HG03175 (cell line): Measurements from ENCODE around the gene ADCK1.
"Not testable (repeated sequence)": the region's sequence is repeated elsewhere in the genome, so short reads cannot be mapped to it uniquely, and the experiment has no call there.

Experiments used
- ATAC-seq: cut with Tn5 transposase; IDR thresholded peaks from one replicate; pipeline ENCODE4 v1.9.1; 2021; ENCODE audit warnings: mild to moderate bottlenecking, moderate library complexity; ENCODE audit not compliant: unreplicated experiment

ADCK1 gene, protein sequence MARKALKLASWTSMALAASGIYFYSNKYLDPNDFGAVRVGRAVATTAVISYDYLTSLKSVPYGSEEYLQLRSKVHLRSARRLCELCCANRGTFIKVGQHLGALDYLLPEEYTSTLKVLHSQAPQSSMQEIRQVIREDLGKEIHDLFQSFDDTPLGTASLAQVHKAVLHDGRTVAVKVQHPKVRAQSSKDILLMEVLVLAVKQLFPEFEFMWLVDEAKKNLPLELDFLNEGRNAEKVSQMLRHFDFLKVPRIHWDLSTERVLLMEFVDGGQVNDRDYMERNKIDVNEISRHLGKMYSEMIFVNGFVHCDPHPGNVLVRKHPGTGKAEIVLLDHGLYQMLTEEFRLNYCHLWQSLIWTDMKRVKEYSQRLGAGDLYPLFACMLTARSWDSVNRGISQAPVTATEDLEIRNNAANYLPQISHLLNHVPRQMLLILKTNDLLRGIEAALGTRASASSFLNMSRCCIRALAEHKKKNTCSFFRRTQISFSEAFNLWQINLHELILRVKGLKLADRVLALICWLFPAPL

DNA sequence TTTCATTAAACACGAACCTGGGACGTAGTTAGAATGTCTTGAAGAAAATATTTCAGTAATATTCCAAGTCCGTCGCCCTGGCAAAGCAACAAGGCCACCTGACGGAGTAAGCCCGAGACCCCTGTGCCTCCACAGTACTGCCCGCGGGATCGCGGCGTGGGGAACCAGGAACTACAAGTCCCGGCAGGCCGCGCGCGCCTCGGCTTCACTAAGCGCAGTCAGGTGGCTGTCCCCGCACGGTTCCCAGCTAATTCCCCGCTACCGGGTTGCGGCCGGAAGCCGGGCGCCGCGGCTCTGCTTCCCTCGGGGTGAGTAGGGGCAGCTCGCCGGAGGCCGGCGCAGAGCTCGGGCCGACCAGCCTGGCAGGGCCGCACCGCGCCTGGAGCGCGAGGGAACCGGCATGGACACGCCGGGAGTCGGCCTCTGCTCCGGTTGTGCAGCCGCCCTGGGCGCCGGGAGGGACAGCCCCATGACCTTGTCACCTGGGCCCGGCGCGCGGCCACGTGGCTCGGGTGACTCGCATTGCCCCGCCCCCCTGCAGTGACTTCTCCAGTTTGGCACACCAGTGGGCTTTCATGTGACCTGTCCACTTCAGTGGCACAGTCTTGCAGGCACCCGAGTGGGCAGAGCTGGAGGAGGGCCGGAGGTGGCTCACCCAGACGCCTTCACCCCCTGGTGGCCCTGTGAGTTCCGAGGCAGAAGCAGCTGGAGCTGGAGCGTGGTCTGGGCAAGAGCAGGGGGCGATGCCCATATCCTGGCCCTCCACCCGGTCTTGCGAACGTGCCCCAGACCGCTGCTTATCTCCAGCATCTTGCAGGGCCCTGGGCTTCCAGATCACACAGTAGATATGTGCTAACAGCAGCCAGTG, at the start of gene ADCK1:
TSS of gene ADCK1 (plus strand) at position 247 of the 868 bp plus-strand sequence. CDS start 18,870 bp downstream, outside the sequence.
- ATAC-seq = peak; percentile 95

DNA sequence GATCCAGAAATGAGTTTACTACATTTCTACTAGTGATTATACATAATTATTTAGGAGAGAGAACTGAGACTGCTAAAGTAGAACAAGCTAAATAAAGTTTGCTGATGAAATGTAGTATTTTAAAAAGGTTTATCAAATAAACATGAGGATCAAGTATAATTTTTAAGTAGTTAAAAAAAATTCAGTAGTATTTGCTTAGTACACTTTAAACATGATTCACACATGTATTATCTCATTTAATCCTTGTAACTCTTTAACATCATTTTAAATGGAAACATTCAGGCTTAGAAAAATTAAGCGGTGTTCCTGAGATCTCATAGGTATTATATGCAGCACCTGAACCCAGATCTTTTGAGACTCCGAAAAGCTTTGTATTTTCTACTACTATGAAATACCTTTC, 47.6 kb upstream of the ADCK1 start:
- no peak for ATAC-seq

DNA sequence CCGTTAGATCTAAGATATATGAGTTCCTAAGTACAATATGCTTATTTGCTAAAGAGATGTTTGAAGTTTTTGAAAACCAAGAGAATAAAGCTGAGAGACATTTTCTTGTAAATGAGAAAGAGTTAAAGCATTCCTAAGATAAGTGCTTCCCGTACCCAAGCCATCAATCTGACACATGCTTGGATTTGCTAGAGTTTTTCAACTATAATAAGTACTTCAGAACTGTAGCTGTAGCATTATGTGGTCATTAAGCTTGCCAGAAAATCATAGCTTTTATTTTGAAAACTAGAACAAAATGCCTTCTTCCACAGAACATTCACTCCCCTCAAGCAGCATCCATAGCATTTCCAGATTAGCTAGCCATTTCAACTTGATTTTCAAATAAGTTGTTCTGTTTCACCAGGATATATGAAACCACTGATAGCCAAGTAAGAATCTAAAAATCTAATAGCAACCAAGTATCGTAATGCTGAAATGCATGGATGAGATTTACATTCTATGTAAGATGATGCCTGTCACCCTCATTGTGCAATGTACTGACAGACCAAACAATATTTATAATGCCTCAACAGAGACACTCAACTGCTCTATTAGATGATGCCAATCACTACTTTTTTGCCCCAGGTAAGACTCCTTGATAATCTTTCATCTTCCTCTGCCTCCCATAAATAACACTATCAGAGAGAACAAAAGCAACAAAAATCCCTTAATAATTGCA, 47.0 kb upstream of the ADCK1 start:
- ATAC-seq = no peak

DNA sequence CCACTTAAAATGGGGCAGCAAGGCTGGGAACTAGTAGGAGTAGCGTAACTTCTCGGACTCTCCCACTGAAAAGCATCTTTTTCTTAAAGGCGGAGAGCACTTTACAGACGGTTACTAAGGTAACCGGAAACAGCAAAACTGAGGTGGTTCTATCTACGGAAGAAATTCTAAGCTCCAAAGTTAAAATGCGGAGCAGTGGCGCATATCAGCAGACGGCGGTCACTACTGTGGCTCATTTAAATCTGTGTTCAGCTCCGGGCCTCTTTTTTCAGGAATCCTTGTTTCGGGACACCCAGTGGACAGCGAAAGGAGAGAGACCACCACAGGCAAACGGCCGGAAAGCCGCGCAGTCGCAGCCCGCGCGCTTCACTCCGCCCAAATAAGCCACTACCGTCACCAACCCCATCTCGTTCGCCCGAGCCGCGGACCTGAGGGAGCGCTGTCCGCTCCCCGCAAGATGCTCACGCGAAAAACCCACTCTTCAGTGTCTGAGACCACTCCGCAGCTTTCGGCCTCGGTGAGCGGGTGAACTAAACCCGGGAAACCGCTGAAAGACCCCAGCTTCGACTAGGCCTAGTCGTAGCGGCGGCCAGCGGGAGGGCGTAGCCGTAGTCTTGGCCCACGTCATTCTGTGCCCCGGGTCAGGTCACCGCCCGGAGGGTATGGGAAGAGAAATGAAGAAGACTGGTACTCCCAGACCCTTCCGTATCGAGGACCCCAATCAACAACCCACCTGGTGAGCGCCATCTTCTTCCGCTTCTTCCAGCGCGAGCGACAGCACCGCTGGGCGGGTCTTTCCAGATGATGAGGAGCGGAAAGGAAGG, 39.3 kb upstream of the ADCK1 start, which contains the start of gene SNW1:
TSS of gene SNW1 (minus strand) at position 776 of the 824 bp plus-strand sequence. CDS start at position 747, 29 bp downstream.
- peak; percentile 87 for ATAC-seq

DNA sequence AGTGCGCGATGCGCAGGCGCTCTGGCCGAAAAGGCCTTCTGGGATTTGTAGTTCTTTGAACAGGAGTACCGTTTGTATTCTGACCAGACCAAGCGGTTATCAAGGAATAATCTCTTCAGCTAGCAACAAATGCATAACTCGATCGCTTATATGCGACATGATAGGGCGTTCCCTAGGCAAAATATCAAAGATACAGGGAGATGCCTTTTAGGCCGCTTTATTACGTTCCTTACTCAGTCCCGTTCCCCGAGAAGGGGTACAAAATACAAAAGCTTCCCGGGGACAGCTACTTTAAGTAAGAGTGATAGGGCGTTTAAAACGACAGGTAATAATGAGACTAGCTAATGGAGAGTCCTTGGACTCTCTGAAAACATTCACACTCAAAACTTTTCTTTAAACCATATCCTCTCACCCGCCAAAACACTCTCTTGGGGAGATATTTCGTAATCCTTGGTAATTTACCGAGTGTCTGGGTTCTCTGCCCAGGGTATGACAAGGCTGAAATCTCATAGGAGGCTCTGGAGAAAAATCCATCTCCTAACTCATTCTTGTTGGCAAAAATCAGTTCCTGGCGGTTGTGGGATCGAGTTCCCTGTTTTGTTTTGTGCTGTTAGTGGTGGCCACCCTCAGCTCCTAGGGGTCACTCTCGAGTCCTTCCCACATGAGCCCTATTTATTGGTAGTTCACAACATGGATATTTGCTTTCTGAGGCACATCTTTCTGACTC, 38.5 kb upstream of the ADCK1 start:
- peak; percentile 26 for ATAC-seq

DNA sequence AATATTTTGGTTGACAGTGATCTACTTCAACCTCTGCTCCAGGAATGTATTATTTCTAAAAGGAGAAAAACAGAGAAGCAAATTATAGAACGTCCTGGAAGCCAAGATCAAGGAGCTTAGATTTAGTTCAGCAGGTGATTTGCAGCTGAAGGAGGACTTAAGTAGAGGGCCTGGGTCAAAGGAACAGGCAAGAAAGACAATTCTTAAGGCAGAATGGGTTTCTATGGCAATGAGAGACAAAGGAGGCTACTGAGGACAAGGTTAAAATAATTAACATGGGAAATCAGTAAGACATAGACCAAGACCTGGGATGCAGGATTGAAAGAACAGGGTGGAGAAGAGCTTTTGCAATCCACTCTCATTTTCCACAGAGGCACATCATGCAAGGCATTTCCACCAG, 36.6 kb upstream of the ADCK1 start:
- ATAC-seq = no peak

DNA sequence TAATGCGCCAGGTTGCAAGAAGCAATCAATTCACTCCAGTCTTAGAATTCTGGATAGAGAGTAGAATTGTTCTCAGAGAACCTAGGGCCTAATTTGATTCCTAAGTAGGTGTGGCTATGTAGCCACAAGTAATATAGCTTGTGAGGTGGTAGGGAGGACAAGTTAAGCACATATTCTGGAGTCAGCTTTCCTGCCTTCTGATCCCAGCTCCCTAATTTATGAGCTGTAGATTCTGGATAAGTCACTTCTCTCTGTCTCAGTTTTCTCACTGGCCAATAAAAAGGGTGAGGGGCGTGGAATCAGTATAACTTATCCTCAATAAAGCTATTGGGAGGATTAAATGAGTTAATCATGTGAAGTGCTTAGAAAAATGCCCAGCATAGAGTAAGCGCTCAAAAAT, 35.9 kb upstream of the ADCK1 start:
- ATAC-seq = no peak

DNA sequence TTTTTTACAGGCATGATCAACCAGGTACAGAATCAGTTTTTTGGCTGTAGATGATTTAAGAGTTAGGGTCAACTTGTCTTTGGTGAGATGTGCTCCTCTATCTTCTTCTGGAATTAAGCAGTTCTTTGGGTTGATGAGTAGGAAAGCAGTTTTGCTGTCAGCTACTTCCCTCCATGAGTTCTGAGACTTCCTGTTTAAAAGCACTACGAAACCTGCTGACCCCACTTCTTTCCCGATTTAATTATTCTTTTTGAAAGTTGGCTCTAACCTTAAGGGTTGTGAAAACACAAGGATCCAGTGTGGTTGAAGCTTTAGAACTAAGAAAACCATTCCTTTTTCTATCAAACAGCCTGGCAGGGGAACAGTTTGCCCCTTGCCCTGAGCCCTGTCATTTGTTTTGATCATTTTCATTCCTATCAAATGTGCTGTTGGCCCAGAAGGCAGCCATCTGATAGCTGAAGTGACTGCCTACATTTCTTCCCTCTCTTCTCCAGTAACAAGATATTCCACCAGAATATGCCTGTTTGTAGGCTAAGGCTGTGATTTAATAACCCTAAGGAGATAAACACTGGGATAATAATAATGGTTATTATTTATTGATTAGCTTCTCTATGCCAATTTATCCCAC, 31.4 kb upstream of the ADCK1 start:
- not testable (repeated sequence) for ATAC-seq

DNA sequence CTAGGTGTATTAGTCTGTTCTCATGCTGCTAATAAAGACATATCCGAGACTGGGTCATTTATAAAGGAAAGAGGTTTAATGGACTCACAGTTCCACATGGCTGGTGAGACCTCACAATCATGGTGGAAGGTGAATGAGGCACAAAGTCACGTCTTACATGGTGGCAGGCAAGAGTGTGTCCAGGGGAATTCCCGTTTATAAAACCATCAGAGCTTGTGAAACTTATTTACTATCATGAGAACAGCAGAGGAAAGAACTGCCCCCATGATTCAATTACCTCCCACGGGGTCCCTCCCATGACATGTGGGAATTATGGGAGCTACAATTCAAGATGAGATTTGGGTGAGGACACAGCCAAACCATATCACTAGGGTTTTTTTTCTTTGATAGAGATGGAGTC, 25.9 kb upstream of the ADCK1 start:
- not testable (repeated sequence) for ATAC-seq

DNA sequence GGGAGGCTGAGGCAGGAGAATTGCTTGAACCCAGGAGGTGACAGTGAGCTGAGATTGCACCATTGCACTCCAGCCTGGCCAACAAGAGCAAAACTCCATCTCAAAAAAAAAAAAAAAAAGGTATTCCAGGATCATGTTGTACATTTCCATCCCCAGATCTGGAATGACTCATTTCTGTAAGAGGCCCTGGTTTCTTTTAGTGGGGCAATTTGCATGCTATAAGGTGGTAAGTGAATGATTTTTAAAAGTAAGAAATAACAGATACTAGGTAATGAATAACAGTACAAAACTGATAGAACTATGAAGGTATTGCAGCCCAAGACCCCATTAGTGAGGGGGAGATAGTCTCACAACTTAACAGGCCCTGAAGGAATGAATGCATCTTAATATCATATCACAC, 17.7 kb upstream of the ADCK1 start:
- ATAC-seq = no peak

DNA sequence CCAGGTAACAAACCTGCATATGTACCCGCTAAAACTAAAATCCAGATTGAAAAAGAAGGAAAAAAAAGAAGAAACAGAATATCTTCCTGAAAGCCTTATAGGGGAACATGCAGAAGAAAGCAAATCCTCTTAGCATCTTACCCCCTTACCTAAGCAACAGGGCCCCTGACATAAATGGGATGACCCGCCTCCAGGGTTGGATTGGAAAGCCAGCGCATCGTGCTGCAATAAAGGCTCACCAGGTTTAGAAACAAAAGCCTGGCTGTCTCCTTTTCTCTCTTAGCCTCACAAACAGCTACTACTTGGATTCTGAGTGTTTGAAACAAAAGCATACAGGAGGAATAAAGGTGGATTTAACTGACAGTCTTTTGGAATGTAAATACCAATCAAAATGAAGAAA, 13.8 kb upstream of the ADCK1 start:
- ATAC-seq = no peak

DNA sequence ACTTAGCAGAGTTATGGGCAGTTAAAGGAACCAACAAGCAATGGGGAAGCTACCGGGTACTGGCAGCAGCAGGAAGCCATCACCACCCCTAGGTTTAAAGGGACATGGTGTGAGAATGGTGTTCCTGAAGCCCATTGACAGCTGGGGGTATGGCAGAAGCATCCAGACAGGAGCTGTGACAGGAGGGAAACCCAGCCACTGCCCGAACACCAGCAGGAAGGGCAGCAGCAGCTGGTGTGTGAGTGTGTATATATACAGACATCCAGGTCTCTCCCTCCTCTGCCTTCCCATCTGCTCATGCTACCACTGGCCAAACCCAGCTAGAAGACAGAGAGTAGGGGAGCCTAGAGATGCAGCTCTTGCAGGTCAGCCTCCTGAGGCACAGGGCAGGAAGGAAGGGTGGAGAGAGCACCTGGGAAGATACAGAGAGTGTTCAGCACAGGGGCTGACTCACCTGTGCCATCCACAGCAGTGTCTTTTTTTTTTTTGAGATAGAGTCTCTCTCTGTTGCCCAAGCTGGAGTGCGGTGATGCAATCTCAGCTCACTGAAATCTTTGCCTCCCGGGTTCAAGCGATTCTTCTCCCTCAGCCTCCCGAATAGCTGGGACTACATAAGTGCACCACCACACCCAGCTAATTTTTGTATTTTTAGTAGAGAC, 9.2 kb upstream of the ADCK1 start:
- no peak for ATAC-seq

DNA sequence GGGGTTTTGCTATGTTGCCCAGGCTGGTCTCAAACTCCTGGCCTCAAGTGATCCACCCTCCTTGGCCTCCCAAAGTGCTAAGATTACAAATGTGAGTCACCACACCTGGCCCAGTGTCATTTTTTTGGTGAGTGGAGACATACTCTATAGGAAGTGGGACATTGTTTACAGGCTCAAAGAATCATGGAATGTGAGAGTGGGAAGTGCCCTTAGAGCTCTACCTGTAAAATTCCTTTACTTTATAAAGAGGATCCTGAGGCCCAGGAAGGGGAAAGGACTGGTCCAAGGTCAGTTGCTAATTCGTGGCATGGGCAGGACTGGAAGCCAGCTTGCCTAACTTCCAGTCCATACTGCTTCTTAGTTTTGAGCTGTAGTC, 8.7 kb upstream of the ADCK1 start:
- no peak for ATAC-seq

DNA sequence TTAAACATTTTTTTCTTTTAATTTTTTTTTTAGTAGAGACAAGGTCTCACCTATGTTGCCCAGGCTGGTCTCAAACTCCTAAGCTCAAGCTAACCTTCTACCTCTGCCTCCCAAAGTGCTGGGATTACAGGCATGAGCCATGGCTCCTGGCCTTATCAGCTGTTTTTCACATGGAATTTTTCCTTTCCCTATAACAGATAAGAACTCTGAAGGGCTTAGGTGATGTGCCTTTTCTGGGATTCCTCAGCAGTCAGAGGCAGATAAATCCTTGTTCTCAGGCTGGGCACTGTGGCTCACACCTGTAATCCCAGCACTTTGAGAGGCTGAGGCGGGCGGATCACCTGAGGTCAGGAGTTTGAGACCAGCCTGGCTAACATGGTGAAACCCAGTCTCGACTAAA, 6.7 kb upstream of the ADCK1 start:
- not testable (repeated sequence) for ATAC-seq

DNA sequence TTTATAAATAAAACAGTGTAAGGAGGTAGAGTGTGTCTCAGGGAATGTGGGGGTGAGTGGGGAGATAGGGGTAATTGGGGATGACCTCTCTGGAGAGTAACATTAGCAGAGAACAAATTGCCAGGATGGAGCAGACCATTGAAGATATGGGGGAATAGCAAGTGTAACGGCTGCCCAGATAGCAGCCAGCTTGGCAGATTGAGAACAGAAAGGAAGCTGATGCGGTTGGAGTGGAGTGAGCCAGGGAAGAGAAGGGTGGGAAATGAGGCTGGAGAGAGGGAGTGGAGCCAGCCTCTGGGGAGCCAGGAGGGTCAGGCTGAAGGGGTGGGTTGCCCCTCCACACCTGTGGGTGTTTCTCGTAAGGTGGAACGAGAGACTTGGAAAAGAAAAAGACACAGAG, 5.6 kb upstream of the ADCK1 start:
- ATAC-seq = no peak

DNA sequence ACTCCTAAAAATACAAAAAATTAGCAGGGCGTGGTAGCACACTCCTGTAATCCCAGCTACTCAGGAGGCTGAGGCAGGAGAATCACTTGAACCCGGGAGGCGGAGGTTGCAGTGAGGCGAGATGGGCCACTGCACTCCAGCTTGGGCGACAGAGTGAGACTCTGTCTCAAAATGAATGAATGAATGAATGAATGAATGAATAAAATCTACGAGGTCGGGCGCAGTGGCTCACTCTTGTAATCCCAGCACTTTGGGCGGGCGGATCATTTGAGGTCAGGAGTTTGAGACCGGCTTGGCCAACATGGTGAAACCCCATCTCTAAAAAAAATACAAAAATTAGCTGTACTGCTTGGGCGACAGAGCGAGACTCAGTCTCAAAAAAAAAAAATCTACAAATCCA, 453 bp upstream of the ADCK1 start:
- ATAC-seq = peak; percentile 1

DNA sequence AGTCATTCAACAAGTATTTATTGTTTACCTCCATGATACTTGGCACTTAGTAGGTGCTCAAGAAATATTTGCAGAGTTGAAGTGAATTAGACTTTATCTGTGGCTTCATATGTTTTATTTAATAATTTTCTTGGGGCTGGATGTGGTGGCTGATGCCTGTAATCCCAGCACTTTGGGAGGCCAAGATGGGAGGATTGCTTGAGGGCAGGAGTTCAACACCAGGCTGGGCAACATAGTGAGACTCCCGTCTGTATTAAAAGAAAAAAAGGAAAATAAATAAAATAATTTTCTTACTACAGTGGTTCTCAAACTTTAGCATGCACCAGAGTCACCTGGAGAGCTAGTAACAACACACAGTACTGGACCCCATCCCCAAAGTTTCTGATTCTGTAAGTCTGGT, 905 bp downstream of the ADCK1 start:
- no peak for ATAC-seq

DNA sequence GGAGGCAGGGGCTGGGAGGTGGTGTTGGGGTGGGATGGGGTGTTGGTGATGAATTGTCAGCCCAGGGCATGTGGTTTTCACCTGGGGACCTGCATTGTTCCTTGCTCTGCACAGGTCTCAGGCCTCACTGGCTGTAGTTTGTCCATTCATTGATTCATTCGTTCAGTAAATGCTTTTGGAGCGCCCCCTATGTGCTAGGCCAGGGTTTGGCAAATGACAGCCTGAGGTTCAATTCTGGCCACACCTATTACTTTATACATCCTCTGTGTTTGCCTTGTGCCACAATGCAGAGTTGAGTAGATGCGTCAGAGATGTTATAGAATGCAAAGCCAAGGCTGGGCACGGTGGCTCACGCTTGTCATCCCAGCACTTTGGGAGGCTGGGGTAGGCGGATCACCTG, 4.7 kb downstream of the ADCK1 start:
- no peak for ATAC-seq

DNA sequence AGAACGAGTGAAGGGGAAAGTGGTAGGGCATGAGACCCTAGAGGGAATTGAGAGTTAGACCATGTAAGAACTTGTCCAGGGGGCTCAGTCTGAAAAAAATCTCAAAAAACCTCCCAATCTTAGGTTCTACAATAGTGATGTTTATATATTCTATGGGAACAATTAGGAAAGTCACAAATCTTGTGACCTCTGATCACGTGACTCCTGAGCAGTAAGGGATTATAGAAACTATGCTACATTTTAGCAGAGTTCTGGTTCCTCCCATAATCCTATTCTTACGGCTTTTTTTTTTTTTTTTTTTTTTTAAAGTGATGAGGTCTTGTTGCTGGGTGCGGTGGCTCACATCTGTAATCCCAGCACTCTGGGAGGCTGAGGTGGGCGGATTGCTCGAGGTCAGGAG, 5.8 kb downstream of the ADCK1 start:
- no peak for ATAC-seq
